ENCODE measurements around the gene CDKN1B.
"Not testable (repeated sequence)": the region's sequence is repeated elsewhere in the genome, so short reads cannot be mapped to it uniquely, and the experiment has no call there.

CDKN1B gene

DNA sequence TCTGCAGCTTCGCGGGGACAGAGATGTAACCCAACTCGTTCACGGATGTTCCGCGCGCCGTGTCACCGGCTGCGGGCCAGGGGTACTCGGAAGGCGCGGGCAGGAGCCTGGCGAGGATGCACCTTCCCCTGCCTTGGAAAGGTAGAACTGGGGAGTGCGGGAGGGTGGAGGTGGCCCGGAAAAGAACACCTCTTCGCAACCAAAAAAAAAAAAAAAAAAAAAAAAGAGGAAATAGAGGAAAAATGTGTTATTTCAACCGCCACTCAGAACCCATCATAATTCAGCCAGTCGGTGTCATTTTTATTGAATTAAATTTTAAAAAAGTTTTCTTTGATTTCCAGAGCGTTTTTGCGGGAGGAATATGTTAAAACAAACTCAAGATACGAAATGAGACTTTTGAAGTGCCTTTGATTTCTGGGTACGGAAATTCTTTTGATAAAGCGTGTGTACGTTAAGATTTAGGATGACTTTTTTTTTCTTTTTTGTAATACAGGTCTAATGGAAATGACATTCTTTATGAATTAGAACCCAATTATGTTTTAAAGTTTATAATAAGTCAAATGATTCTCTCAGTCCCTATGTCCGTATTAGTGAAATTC, 8.9 kb downstream of the CDKN1B start:
- no peak for ATAC-seq
- Mint-ChIP-seq H3K9me3 (no peaks in the 10 kb centered on the region), H3K4me3 (peak overlapping the region; percentile 89), H3K27me3 (no peaks in the 10 kb centered on the region), H3K27ac (peak overlapping the region; percentile 99), H3K4me1 (peaks cover 29% of the 10 kb centered on the region), H3K36me3 (peaks cover 2% of the 10 kb centered on the region)

DNA sequence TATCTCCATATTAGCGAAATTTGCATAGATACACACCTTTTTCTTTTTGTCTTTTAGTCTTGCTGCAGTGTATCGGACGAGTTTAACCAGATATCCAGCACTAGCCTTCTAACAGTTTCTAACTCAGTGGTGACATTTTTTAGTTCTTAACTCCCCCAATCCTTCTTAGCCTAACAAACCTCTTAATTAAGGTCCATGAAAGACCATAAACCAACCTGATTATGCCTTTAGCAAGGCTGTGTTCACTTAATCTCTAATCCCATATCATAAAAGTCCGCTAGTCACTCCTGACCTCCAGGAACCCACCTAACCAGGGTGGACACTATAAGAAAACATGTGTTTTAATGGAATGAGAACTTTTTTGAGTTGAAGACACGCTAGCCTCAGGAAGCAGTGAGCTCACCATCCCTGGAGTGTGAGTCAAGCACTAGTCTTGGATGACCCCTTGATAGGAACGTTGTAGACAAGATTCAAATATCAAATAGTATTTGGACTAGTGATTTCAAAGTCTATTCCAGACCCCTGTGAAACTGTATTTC, 9.5 kb downstream of the CDKN1B start:
- peak overlapping the region; percentile 89 for H3K4me3 Mint-ChIP-seq
- H3K4me1 Mint-ChIP-seq = peaks cover 24% of the 10 kb centered on the region
- no peaks in the 10 kb centered on the region for H3K9me3 Mint-ChIP-seq
- H3K27ac Mint-ChIP-seq = peak overlapping the region; percentile 99
- no peak for ATAC-seq
- no peaks in the 10 kb centered on the region for H3K36me3 Mint-ChIP-seq
- no peaks in the 10 kb centered on the region for H3K27me3 Mint-ChIP-seq

DNA sequence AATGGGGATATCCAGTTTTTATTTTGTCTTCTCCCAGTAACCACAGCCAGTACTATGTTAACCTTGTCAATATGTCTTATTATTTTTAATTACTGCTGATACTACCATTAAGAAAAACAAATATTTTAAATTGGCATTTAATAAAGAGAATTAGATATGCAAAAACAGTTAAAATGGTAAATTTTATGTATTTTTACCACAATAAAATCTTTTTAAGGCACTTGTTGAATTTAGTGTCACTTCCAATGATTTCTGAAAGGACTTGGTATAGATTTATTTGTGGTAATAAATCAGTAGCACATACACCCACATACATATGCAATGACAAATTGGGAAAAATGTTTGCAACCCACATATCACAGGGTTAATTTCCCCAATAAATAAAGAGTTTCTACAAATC, 14.0 kb downstream of the CDKN1B start:
- no peaks in the 10 kb centered on the region for H3K9me3 Mint-ChIP-seq
- no peaks in the 10 kb centered on the region for H3K36me3 Mint-ChIP-seq
- peaks cover 36% of the 10 kb centered on the region for H3K4me1 Mint-ChIP-seq
- no peaks in the 10 kb centered on the region for H3K27me3 Mint-ChIP-seq
- no peak overlapping the region for H3K4me3 Mint-ChIP-seq
- ATAC-seq = no peak
- H3K27ac Mint-ChIP-seq = no peak overlapping the region

DNA sequence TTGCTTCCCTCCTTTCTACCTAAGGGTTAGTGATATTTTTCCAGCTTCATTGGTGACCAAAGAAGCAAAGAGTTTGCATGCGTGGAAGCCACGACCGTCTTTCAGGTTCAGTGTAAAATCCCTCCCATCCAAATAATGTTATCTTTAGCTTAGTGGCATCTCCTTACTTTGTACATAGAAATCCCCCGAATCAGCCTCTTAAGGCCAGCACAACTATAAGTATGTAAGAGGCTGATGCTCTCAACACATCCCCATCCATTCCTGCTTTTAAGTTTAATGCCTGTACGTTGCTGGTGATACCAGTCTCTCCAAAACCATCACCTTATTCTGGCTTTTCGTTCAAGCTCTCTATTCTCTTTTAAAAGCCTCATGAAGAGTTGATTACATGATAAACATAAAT, 14.6 kb downstream of the CDKN1B start:
- no peaks in the 10 kb centered on the region for H3K9me3 Mint-ChIP-seq
- no peak overlapping the region for H3K27ac Mint-ChIP-seq
- H3K27me3 Mint-ChIP-seq = no peaks in the 10 kb centered on the region
- ATAC-seq = no peak
- H3K36me3 Mint-ChIP-seq = no peaks in the 10 kb centered on the region
- H3K4me1 Mint-ChIP-seq = peaks cover 36% of the 10 kb centered on the region
- H3K4me3 Mint-ChIP-seq = no peak overlapping the region

DNA sequence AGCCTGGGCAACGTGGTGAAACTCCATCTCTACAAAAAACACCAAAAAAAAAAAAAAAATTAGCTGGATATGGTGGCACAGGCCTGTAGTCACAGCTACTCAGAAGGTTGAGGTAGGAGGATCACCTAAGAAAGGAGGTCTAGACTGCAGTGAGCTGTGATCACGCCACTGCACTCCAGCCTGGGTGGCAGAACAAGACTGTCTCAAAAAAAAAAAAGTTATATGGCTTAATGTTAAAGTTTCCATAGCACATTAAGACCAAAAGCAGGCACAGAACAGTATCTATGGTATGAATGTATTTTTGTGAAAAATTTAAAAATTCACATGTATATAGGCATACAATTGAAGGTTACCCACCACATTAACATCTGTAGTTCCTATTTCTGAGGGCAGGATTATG, 15.9 kb downstream of the CDKN1B start:
- H3K36me3 Mint-ChIP-seq = no peaks in the 10 kb centered on the region

DNA sequence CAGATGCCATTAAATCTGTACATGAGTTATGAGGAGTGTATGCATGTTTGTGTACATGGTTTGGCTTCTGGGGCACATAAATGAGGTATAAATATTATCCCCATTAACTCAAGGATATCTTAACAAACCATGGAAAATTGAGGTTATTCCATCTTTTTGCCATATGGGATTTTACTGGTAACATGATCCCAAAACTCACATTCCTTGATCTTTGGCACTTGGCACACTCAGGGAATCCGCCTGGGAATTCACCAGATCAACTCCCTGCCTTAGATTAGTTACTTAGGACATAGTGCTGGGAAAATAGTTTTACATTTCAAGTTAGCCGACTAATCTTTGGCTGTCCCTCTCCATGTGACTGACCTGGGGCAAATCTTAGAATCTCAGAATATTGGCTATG, 16.9 kb downstream of the CDKN1B start:
- H3K9me3 Mint-ChIP-seq = no peaks in the 10 kb centered on the region
- no peaks in the 10 kb centered on the region for H3K27me3 Mint-ChIP-seq
- H3K4me1 Mint-ChIP-seq = peaks cover 30% of the 10 kb centered on the region
- peaks cover 3% of the 10 kb centered on the region for H3K36me3 Mint-ChIP-seq
- no peak overlapping the region for H3K4me3 Mint-ChIP-seq
- no peak overlapping the region for H3K27ac Mint-ChIP-seq
- no peak for ATAC-seq

More for the DNA sequence above, 15.9 kb downstream of the CDKN1B start:
- H3K4me1 Mint-ChIP-seq = peaks cover 35% of the 10 kb centered on the region
- H3K9me3 Mint-ChIP-seq = no peaks in the 10 kb centered on the region
- no peak overlapping the region for H3K4me3 Mint-ChIP-seq
- ATAC-seq = no peak
- H3K27ac Mint-ChIP-seq = no peak overlapping the region
- H3K27me3 Mint-ChIP-seq = no peaks in the 10 kb centered on the region

DNA sequence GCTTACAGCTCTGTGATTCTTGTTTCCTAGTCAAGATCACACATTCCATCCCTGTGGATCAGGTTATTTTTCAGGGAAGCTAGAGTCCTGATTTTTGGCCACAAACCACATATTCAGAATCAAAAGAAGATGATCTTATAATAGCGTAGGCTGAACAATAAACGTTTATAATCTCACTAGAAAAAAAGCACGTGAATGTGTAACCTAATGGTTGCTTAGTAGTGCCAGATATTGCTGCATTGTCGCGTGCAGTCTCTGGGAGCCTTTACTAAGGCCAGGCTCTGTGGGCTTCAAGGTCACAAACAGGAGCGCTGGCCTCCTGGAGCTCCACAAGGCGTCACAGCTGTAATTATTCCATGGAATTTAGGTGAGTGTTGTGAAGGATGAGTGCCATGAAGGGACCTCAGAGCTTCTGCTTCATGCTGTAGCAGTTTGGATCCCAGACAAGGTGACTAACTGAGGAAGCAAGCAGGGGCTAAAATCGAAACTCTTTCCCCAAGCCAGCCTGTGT, 17.4 kb downstream of the CDKN1B start:
- Mint-ChIP-seq H3K4me3 (no peak overlapping the region), H3K36me3 (peaks cover 5% of the 10 kb centered on the region), H3K27ac (peak overlapping the region; percentile 17), H3K4me1 (peaks cover 33% of the 10 kb centered on the region), H3K27me3 (no peaks in the 10 kb centered on the region), H3K9me3 (no peaks in the 10 kb centered on the region)
- no peak for ATAC-seq

DNA sequence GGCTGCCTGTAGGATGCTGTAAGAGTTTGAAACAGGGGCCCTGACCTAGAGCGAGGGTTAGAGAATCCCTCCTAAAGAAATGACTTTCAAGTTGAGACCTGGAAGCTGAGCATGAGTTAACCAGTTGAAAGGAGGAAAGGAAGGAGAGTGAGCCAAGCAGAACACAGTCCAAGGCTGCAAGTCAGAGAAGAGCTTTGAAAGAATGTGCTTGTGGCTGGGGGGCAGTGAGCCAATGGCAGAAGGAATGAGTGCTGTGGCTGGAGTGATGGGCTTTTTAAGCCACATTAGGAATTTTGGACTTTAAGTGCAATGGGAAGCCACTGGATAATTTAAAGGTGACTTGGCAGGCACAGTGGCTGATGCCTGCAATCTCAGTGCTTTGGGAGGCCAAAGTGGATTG, 18.1 kb downstream of the CDKN1B start:
- Mint-ChIP-seq H3K36me3 (peaks cover 5% of the 10 kb centered on the region), H3K27me3 (no peaks in the 10 kb centered on the region), H3K4me1 (peaks cover 33% of the 10 kb centered on the region), H3K27ac (peak overlapping the region; percentile 17), H3K9me3 (no peaks in the 10 kb centered on the region), H3K4me3 (no peak overlapping the region)
- ATAC-seq = no peak

DNA sequence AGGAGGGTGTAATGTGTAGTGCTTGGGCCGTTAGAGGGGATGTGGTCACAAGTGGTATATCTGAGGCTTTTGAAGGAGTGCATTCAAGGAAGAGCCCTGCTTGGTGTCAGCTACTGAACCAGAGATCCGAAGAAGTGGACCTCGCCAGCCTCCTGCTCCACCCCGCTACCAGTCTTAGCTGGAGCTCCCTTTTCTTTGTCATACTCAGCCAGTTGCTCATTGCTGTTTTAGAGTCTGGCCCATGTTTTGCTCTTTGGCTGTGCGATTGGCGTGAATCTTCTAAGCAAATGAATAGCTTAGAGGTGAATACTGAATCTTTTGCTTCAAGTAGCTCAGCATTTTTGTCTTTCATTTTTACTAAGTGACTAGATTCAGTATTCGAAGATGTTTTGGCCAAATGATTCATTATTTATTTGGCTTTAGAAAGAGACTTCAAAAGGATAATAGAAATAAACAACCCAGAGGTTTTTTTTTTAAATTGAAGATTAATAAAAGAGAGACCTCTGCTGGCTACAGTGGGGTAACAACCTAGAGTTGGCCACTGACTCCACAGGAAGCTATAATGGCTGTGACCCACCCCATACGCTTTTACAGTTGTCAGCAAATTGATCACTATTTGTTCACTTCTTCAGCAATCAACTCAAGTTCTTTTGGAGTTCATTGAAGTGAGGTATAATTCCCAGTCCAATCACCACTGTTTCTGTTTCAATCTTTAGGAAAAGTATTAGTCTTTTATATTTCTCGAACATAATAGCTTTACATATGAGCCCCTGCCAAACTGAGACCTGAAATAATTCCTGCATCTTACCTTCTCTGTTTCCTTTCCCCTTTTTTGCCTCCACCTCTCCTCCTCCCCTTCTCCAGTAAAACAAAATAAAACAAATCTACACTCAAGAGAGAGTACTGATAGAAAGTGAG, 19.9 kb downstream of the CDKN1B start:
- peaks cover 33% of the 10 kb centered on the region for H3K4me1 Mint-ChIP-seq
- peak; percentile 89 for ATAC-seq
- H3K4me3 Mint-ChIP-seq = peak overlapping the region; percentile 65
- H3K27me3 Mint-ChIP-seq = no peaks in the 10 kb centered on the region
- peaks cover 5% of the 10 kb centered on the region for H3K36me3 Mint-ChIP-seq
- H3K9me3 Mint-ChIP-seq = no peaks in the 10 kb centered on the region
- peak overlapping the region; percentile 81 for H3K27ac Mint-ChIP-seq

DNA sequence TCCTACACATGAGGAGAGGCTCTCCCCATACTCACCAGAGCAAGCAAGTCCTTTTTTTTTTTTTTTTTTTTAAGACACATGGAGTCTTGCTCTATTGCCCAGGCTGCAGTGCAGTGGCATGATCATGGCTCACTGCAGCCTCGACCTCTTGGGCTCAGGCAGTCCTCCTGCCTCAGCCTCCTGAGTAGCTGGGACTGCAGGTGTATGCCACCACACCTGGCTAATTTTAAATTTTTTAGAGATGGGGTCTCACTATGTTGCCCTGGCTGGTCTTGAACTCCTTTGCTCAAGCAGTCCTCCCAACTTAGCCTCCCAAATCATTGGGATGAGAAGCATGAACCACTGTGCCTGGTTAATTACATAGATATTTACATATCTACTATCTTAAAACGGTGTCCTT, 21.0 kb downstream of the CDKN1B start:
- H3K36me3 Mint-ChIP-seq, ATAC-seq, H3K9me3 Mint-ChIP-seq, H3K27ac Mint-ChIP-seq, H3K4me3 Mint-ChIP-seq, H3K27me3 Mint-ChIP-seq: not testable (repeated sequence)
- peaks cover 33% of the 10 kb centered on the region for H3K4me1 Mint-ChIP-seq

DNA sequence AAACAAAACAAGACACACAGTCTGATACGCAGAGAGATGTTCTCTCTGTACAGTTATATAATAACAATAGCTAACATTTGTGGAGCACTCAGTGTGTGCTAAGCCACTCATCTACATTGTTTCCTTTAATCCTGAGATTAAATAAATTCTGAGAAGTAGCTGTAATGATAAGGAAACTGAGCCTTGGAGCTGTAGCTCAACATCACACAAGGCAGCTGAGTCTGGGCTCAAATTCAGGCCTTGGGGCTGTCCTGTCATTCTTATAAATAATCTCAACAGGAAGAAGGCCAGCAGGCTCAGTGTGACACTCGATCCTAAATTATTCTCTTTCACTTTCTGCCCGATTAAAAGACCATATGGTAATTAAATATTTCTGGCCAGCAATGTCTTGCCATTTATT, 24.5 kb downstream of the CDKN1B start:
- peaks cover 10% of the 10 kb centered on the region for H3K36me3 Mint-ChIP-seq
- peaks cover 21% of the 10 kb centered on the region for H3K4me1 Mint-ChIP-seq
- H3K4me3 Mint-ChIP-seq = no peak overlapping the region
- H3K9me3 Mint-ChIP-seq = no peaks in the 10 kb centered on the region
- H3K27ac Mint-ChIP-seq = no peak overlapping the region
- no peaks in the 10 kb centered on the region for H3K27me3 Mint-ChIP-seq
- no peak for ATAC-seq

DNA sequence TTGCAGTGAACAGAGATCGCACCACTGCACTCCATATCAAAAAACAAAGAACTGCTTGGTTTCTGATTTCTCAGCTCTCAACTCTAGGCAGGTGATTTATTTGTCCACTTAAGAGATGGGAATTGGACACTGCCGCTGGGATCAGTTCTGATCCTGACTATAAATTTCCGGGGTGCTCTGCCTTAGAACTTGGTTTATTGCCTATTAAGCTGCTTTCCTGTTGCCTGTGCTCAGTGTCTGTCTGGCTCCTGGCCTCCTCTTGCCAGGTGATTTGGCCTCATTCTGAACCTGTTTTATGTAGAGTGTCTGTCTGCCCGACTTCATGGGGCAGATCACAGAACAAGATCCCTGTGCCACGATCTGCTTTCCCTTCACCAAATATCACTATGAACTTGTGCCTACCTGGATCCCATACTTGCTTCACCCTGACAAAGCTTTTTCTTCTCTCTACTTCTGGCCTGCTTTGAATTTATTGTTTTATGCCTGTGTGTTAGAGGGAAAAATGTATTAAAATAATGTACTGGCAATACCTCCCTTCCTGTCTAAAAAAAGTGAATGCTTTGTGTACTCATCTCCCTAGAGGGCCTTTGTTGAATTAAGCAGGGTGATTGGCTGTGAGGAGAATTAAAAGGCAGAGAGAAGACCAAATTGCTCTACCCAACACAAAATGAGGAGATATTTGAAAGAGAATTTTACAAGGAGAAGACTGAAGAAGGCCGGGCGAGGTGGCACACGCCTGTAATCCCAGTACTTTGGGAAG, 27.6 kb downstream of the CDKN1B start:
- H3K27ac Mint-ChIP-seq = no peak overlapping the region
- no peaks in the 10 kb centered on the region for H3K27me3 Mint-ChIP-seq
- peaks cover 12% of the 10 kb centered on the region for H3K4me1 Mint-ChIP-seq
- no peaks in the 10 kb centered on the region for H3K9me3 Mint-ChIP-seq
- ATAC-seq = no peak
- H3K4me3 Mint-ChIP-seq = no peak overlapping the region
- H3K36me3 Mint-ChIP-seq = peaks cover 5% of the 10 kb centered on the region

DNA sequence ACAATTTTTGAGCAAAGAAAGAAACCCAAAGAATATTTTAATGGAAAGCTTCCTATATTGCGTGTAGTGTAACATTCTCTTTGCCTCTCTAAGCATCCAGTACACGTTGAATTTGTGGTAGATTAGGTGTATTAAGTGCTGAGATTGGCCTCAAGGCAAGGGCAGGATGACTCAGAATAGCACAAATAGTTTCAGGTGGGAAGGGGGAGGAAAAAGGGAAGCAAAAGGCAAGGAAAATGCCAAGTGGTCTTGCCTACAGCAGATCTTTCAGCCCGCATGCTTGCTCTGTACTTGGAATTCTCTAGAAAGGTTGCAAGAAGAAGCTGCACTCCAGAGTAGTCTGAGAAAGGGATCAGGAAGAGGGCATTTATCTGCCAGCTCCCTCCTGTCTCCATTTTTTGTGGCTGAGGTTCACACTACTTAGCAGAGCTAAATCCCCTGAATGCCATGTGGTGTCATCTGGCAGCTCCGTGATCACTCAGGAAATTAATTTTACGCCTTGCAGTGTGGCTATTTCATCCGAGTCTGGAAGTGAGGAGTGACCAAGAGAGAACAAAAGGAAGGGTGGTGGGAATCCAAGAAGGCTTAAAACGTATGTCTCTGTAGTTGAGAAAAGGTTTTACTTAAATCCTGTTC, 28.5 kb downstream of the CDKN1B start:
- peaks cover 12% of the 10 kb centered on the region for H3K4me1 Mint-ChIP-seq
- no peak for ATAC-seq
- H3K9me3 Mint-ChIP-seq = no peaks in the 10 kb centered on the region
- H3K4me3 Mint-ChIP-seq = no peak overlapping the region
- H3K36me3 Mint-ChIP-seq = peaks cover 5% of the 10 kb centered on the region
- H3K27ac Mint-ChIP-seq = no peak overlapping the region
- H3K27me3 Mint-ChIP-seq = no peaks in the 10 kb centered on the region

DNA sequence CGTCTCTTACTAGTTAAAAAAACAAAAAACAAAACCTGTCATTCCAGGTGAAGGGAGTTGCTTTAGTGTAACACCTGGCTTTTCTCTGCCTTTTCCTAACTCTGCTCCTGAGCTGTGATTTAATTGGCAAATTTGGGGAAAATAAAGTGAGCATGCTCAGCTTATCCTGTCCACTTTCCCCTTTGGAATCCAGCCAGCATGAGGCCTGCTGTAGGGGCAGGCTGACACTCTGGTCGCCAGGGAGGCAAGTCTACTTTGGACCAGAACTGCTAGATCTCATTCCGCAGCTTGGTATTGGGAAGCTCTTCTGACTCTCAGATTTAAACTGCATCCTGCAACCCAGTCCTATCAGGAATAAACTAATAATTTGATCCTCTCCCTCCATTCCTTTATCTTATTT, 30.1 kb downstream of the CDKN1B start:
- Mint-ChIP-seq H3K36me3 (peaks cover 10% of the 10 kb centered on the region), H3K27ac (no peak overlapping the region), H3K9me3 (no peaks in the 10 kb centered on the region), H3K4me3 (no peak overlapping the region), H3K27me3 (no peaks in the 10 kb centered on the region), H3K4me1 (peaks cover 12% of the 10 kb centered on the region)
- ATAC-seq = no peak

DNA sequence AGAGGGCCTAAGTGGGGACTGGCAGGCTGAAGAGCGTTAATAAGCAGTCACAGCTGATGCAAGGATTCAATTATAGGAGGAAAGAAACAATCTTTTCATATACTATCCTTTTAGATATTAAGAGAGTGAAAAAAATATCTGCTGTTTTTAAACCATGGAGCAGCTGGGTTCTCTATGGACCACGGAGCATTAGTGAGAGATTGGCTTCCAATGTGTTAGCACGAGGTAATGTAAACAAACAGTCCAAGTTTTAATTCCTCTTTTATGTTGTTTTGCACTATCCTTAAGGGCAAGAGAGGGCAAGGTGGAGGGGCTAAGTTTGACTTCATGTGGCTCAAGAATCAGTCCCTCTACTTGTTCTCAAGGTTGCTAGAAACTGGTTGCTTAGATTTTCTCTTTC, 30.9 kb downstream of the CDKN1B start:
- no peak overlapping the region for H3K4me3 Mint-ChIP-seq
- no peak overlapping the region for H3K27ac Mint-ChIP-seq
- H3K36me3 Mint-ChIP-seq = peaks cover 10% of the 10 kb centered on the region
- no peaks in the 10 kb centered on the region for H3K9me3 Mint-ChIP-seq
- no peak for ATAC-seq
- no peaks in the 10 kb centered on the region for H3K27me3 Mint-ChIP-seq
- H3K4me1 Mint-ChIP-seq = peaks cover 12% of the 10 kb centered on the region
